Prostate gland (tissue), 2 donors: ENCODE data around the gene LZTR1. TPM values are rescaled to one million over a fixed set of nuclear protein-coding genes. Genes with fewer than 3 reads are reported as not detected.

ENCODE experiments used
- DNase-seq: peaks from one replicate; pipeline ENCODE4 v3.0.0-alpha.2; 2019; ENCODE audit warnings: low spot score
- H3K27ac ChIP-seq, 2 donors: fragments of 200-600 bp; sonication (generic); 2 replicates each; pipeline ENCODE4 v1.5.1; 2017 to 2019
- H3K27me3 ChIP-seq: fragments of 200-600 bp; sonication (generic); replicated peaks from 2 replicates; pipeline ENCODE4 v1.5.1; 2019; ENCODE audit not compliant: insufficient read depth
- H3K36me3 ChIP-seq, 2 donors: fragments of 200-600 bp; sonication (generic); 1 replicate in 1 of 2; 2 replicates in 1 of 2; pipeline versions ENCODE4 v1.5.1 to v1.8.1; 2017 to 2019
- H3K4me1 ChIP-seq: fragments of 200-600 bp; sonication (generic); replicated peaks from 2 replicates; pipeline ENCODE4 v1.5.1; 2019
- H3K4me3 ChIP-seq, 2 donors: fragments of 200-600 bp; sonication (generic); 2 replicates each; pipeline ENCODE4 v1.5.1; 2017 to 2019
- H3K9me3 ChIP-seq: fragments of 200-600 bp; sonication (generic); 2 replicates; pipeline ENCODE4 v1.5.1; 2017
- POLR2A ChIP-seq: fragments of 450-650 bp; IDR thresholded peaks from one replicate; pipeline ENCODE4 v1.6.1; 2016; ENCODE audit warnings: antibody characterized with exemption, mild to moderate bottlenecking
- POLR2AphosphoS5 ChIP-seq: sonication (generic); formaldehyde crosslinking; IDR thresholded peaks from one replicate; pipeline ENCODE4 v1.6.1; 2017; ENCODE audit warnings: antibody characterized with exemption
- WGBS: methylation state at CpG from one replicate; pipeline ENCODE4 v1.1.5; 2018; 5-methylcytosine and 5-hydroxymethylcytosine counted together
- intact Hi-C: fragments of 100-400 bp; cut with DNase I; formaldehyde crosslinking; loops from one replicate; pipeline ENCODE4 v1.14.2; 2022
- total RNA-seq, 2 donors: library from RNA; depleted of rRNA; stranded (reverse); fragments of >200 nt; gene quantifications; one replicate each; pipeline ENCODE4 v1.1.0, GENCODE V29; 2016
- TF ChIP-seq, protein P1 (sequence below), 4 experiments: fragments of 200-600 bp in 2 of 4; fragments of 450-650 bp in 2 of 4; sonication (generic) in 2 of 4; IDR thresholded peaks; 1 replicate in 3 of 4; 2 replicates in 1 of 4; pipeline ENCODE4 v1.5.1; 2016 to 2019; ENCODE audit warnings: antibody characterized with exemption in 4 of 4, mild to moderate bottlenecking in 2 of 4, moderate library complexity in 2 of 4

Gene LZTR1
- total RNA-seq, 2 donors from 2014 or later, result 41.5 to 48.9 TPM

DNA sequence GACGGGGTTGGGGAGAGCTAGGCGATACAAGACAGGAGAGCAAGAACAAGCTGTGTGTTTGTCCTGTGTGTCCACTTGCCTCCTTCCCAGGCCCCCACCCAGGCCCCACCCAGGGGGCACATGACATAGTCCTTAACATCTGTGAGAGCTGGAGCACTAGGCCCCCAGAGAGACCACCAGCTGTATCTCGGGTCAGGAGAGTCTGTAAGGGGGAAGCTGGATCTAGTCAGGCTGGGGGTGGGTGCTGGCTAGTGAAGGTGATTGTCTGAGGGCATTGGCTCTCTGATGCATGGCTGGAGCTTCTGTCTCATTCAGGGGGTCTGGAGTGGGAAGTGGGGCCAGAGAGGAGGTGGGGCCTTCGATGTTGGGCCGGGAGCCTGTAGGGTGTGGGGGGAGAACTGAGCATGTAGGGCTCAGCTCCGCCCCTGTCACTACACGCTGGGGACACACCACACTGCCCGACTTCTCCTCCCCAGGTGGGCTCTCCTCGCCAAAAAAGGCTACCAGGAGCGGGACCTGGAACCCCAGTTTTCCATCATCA, 33.4 kb downstream of the LZTR1 start:
- H3K9me3 ChIP-seq, result no peaks in the 10 kb centered on the region
- TF ChIP-seq, protein P1, sequence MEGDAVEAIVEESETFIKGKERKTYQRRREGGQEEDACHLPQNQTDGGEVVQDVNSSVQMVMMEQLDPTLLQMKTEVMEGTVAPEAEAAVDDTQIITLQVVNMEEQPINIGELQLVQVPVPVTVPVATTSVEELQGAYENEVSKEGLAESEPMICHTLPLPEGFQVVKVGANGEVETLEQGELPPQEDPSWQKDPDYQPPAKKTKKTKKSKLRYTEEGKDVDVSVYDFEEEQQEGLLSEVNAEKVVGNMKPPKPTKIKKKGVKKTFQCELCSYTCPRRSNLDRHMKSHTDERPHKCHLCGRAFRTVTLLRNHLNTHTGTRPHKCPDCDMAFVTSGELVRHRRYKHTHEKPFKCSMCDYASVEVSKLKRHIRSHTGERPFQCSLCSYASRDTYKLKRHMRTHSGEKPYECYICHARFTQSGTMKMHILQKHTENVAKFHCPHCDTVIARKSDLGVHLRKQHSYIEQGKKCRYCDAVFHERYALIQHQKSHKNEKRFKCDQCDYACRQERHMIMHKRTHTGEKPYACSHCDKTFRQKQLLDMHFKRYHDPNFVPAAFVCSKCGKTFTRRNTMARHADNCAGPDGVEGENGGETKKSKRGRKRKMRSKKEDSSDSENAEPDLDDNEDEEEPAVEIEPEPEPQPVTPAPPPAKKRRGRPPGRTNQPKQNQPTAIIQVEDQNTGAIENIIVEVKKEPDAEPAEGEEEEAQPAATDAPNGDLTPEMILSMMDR (IDR thresholded peaks at IDR 0.05), result no peak
- TF ChIP-seq POLR2AphosphoS5, result no peak
- no peak for TF ChIP-seq POLR2A
- no peaks in the 10 kb centered on the region for H3K36me3 ChIP-seq
- intact Hi-C loops, result no loop called here
- H3K4me1 ChIP-seq, result peaks cover 8% of the 10 kb centered on the region
- H3K27me3 ChIP-seq, result no peaks in the 10 kb centered on the region
- H3K27ac ChIP-seq, result no peak overlapping the region
- no peak for DNase-seq
- 79% methylated on average over 7 of the region's 10 CpGs for WGBS
- H3K4me3 ChIP-seq, result no peak overlapping the region

DNA sequence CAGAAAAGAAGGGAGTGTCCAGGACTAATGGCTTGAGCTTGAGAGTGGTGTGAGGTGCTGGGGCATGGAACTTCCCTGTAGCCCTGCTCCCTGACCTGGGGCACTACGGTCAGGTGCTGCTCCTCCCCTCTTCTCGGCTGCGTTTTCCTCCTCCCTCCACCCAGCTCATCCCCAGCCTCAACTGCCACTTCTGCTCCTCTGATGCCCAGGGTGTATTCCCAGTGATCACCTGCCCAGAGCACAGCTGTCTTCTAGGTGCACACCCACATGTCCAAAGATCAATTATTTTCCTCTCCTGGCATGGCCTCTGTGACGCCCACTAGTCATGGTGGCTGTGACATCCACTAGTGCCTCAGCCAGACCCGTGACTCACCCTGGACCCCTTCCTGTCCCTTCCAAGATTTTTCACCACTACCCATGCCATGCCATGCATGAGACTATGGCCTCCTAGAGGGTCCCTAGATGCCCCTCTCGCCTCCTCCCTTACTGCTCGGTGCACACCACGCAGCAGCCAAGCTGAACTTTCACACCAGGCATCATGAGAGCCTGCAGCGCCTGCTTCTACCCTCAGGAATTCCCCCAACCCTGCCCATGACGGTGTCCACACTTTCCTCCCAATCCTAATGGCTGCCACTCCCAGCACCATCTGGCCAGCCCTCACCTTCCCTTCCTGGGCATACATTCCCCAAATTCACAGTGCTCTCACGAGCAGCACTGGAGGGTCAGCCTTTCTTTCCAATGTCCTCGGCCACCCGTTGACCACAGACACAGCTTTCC, 34.7 kb downstream of the LZTR1 start:
- WGBS, result 83% methylated on average over 13 of the region's 13 CpGs

DNA sequence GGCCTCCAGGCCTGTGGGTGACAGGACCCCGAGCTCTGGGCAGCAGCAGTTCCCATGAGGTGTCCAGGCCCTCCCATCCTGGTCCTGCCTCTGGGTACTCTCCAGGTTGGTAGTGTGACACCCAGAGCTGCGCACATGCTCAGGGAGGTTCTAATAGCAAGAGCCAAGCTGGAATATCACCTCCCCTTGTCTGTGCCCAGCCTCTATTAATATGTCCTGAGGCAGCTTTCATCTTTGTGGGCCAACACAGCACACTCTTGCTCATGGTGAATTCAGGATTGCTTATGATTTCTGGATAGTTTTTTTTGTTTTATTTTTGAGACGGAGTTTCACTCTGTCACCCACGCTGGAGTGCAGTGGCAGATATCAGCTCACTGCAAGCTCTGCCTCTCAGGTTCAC, 36.2 kb downstream of the LZTR1 start:
- Histone ChIP-seq H3K27ac (no peak overlapping the region), H3K27me3 (no peaks in the 10 kb centered on the region), H3K36me3 (no peaks in the 10 kb centered on the region), H3K4me1 (peaks cover 8% of the 10 kb centered on the region), H3K4me3 (no peak overlapping the region), H3K9me3 (no peaks in the 10 kb centered on the region)
- no peak for DNase-seq
- intact Hi-C loops, result no loop called here
- WGBS, result 96% methylated on average over 4 of the region's 4 CpGs
- TF ChIP-seq POLR2AphosphoS5, result no peak

More for the DNA sequence above, 34.7 kb downstream of the LZTR1 start:
- Histone ChIP-seq H3K4me3 (no peak overlapping the region), H3K27ac (no peak overlapping the region), H3K9me3 (no peaks in the 10 kb centered on the region), H3K4me1 (peaks cover 8% of the 10 kb centered on the region), H3K27me3 (no peaks in the 10 kb centered on the region), H3K36me3 (no peaks in the 10 kb centered on the region)
- intact Hi-C loops, result no loop called here
- no peak for TF ChIP-seq POLR2AphosphoS5
- TF ChIP-seq POLR2A, result no peak
- TF ChIP-seq, protein P1 (IDR thresholded peaks at IDR 0.05), result no peak
- no peak for DNase-seq

DNA sequence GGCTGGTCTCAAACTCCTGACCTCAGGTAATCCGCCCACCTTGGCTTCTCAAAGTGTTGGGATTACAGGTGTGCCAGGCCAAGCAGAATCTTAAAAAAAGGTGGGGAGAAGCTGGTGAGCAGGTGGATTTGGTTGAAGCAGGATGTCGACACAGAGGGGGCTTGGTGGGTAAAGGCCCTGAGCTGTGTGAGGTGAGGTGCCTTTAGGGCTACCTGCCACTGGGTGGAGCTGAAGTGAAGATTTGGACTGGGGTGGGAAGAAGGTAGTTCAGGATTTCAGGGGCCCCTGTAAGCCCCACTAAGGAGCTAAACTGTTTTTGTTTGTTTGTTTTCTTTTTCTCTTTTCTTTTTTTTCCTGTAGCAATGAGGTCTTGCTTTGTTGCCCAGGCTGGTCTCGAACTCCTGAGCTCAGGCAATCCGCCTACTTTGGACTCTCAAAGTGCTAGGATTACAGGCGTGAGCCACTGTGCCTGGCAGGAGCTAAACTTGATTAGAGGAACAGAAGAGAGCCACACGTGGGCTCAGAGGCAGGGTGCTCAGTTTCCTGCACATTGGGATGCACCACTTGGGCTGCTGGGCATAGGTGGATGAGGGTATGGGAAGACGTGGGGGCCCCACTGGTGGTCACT, 38.8 kb downstream of the LZTR1 start:
- Histone ChIP-seq H3K27me3 (no peaks in the 10 kb centered on the region), H3K9me3 (no peaks in the 10 kb centered on the region), H3K27ac (no peak overlapping the region), H3K36me3 (no peaks in the 10 kb centered on the region), H3K4me1 (no peaks in the 10 kb centered on the region), H3K4me3 (no peak overlapping the region)
- intact Hi-C loops, result no loop called here
- TF ChIP-seq POLR2AphosphoS5 (no peak), POLR2A (no peak)
- TF ChIP-seq, protein P1 (IDR thresholded peaks at IDR 0.05), result peak in 1 of 4 experiments; percentile 15
- no peak for DNase-seq
- 73% methylated on average over 7 of the region's 7 CpGs for WGBS

DNA sequence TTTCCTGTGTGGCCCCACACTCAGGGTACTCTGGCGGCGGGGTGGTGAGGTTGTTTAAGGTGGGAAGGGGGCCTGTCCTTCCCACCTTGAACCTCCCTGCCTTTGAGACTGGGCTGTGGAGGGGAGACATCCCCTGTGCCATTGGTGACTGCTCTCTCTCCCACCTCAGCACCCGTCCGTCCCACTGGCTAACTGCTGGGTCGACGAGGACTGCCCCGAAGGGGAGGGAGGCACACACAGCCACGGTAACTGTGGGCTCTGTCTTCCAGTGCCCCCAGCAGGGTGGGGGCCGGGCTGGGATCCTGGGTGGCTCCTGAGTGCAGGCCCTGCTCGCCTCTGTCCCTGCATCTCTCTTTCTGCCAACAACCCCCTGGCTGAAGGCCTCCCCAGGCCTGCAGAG, 40.4 kb downstream of the LZTR1 start:
- no peak for DNase-seq
- Histone ChIP-seq H3K4me1 (no peaks in the 10 kb centered on the region), H3K27ac (no peak overlapping the region), H3K4me3 (no peak overlapping the region), H3K36me3 (no peaks in the 10 kb centered on the region), H3K27me3 (no peaks in the 10 kb centered on the region), H3K9me3 (no peaks in the 10 kb centered on the region)
- no peak for TF ChIP-seq POLR2A
- TF ChIP-seq, protein P1 (IDR thresholded peaks at IDR 0.05), result no peak
- no peak for TF ChIP-seq POLR2AphosphoS5
- intact Hi-C loops, result no loop called here
- 69% methylated on average over 10 of the region's 10 CpGs for WGBS
